LHCN-M2 (cell line): ENCODE measurements around the gene ANKRD63. TPM values are rescaled to one million over a fixed set of nuclear protein-coding genes. Genes with fewer than 3 reads are reported as not detected.

Experiments used
- DNase-seq: peaks from one replicate; pipeline ENCODE4 v3.0.0-alpha.2; 2012; ENCODE audit warnings: low read depth
- total RNA-seq: library from RNA; depleted of rRNA; stranded (reverse); fragments of >200 nt; gene quantifications from 2 replicates; pipeline ENCODE4 v1.2.3, GENCODE V29; 2014

Gene ANKRD63
- total RNA-seq, 1 experiment from 2014 or later, result not detected

- no peak for DNase-seq
Observed at GRCh38 chr15:40258544-40258943, 24.3 kb downstream of the ANKRD63 start.

- DNase-seq, result no peak
Observed at GRCh38 chr15:40257656-40258450, 25.0 kb downstream of the ANKRD63 start.

- DNase-seq, result no peak
Observed at GRCh38 chr15:40256638-40257235, 26.1 kb downstream of the ANKRD63 start.

- DNase-seq, result no peak
Observed at GRCh38 chr15:40255033-40255432, 27.8 kb downstream of the ANKRD63 start.

GRCh38 chr15:40254452-40254851, 28.4 kb downstream of the ANKRD63 start:
- DNase-seq, result no peak

- DNase-seq, result no peak
Observed at GRCh38 chr15:40253167-40253790, 29.6 kb downstream of the ANKRD63 start.

GRCh38 chr15:40252438-40253166, 30.3 kb downstream of the ANKRD63 start:
- DNase-seq, result no peak

GRCh38 chr15:40252141-40252437, 30.8 kb downstream of the ANKRD63 start:
- DNase-seq, result no peak

- no peak for DNase-seq
Observed at GRCh38 chr15:40251486-40252140, 31.3 kb downstream of the ANKRD63 start.

GRCh38 chr15:40250771-40251483, 31.9 kb downstream of the ANKRD63 start:
- no peak for DNase-seq

- DNase-seq, result no peak
Observed at GRCh38 chr15:40250304-40250656, 32.6 kb downstream of the ANKRD63 start.

GRCh38 chr15:40249477-40250303, 33.2 kb downstream of the ANKRD63 start:
- DNase-seq, result peak; percentile 54

GRCh38 chr15:40248006-40248783, 34.7 kb downstream of the ANKRD63 start:
- no peak for DNase-seq

GRCh38 chr15:40247406-40247971, 35.4 kb downstream of the ANKRD63 start:
- DNase-seq, result no peak

- DNase-seq, result no peak
Observed at GRCh38 chr15:40246496-40247280, 36.2 kb downstream of the ANKRD63 start.

- no peak for DNase-seq
Observed at GRCh38 chr15:40245666-40246450, 37.0 kb downstream of the ANKRD63 start.

- no peak for DNase-seq
Observed at GRCh38 chr15:40244961-40245523, 37.8 kb downstream of the ANKRD63 start.
